Choroid plexus epithelial cell (primary cell): ENCODE results near the gene VSIG10L2.

Experiments
- DNase-seq: peaks from one replicate; pipeline ENCODE4 v3.0.0-alpha.2; 2010; ENCODE audit warnings: low read depth
- H3K4me3 ChIP-seq: 2 replicates; pipeline ENCODE4 v1.5.1; 2011; ENCODE audit warnings: low read depth, mild to moderate bottlenecking, control low read depth, low read length, moderate library complexity
- CTCF ChIP-seq: conservative IDR thresholded peaks from 2 replicates; pipeline ENCODE4 v1.5.1; 2011; ENCODE audit warnings: low read depth, mild to moderate bottlenecking, control low read depth, inconsistent platforms, low read length, moderate library complexity

Gene VSIG10L2

GRCh38 chr11:125956391-125957134 lies 10.7 kb downstream of the VSIG10L2 start:
- H3K4me3 ChIP-seq = no peak overlapping the region
- no peak for TF ChIP-seq CTCF
- DNase-seq = peak; percentile 9

- no peak for DNase-seq
- no peak for TF ChIP-seq CTCF
- no peak overlapping the region for H3K4me3 ChIP-seq
Observed at GRCh38 chr11:125957618-125958332, 11.9 kb downstream of the VSIG10L2 start.

GRCh38 chr11:125958872-125959400 lies 13.1 kb downstream of the VSIG10L2 start:
- DNase-seq = no peak
- no peak overlapping the region for H3K4me3 ChIP-seq
- no peak for TF ChIP-seq CTCF

GRCh38 chr11:125959511-125959910 lies 13.7 kb downstream of the VSIG10L2 start:
- no peak overlapping the region for H3K4me3 ChIP-seq
- no peak for DNase-seq
- no peak for TF ChIP-seq CTCF

- no peak for DNase-seq
- TF ChIP-seq CTCF = no peak
- H3K4me3 ChIP-seq = no peak overlapping the region
Observed at GRCh38 chr11:125959931-125960330, 14.1 kb downstream of the VSIG10L2 start.

- H3K4me3 ChIP-seq = no peak overlapping the region
- TF ChIP-seq CTCF = no peak
- DNase-seq = no peak
Observed at GRCh38 chr11:125960771-125961170, 14.9 kb downstream of the VSIG10L2 start.
